GM10266 (cell line): Measurements from ENCODE around the gene DOLK.
"Not testable (repeated sequence)": the region's sequence is repeated elsewhere in the genome, so short reads cannot be mapped to it uniquely, and the experiment has no call there.

Experiments
- DNase-seq: peaks from one replicate; pipeline ENCODE4 v3.0.0; 2012; ENCODE audit errors: extremely low spot score
- CTCF ChIP-seq: IDR thresholded peaks from 2 replicates; pipeline ENCODE4 v1.5.1; 2012; ENCODE audit warnings: mild to moderate bottlenecking, low read depth; ENCODE audit not compliant: control insufficient read depth, insufficient read depth; ENCODE audit errors: missing control alignments

Gene DOLK

DNA sequence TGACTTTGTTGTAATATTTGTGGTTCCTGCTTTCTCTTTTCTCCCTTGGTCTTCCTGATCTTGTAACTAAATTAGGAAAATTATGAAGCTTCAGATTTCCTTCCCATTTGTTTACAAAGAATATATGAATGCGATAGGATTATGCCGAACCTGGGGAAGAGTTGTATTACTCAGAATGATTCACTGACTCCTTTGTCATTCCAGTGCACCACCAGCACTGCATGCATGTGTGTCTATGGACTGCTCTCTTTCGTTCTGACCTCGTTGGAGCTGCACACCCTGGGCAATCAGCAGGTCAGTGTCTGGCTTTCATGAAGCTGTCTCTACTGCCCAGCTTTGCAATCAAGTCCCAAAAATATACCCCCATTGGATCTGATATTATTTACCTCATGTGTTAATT lies 25.6 kb upstream of the DOLK start:
- DNase-seq = no peak
- TF ChIP-seq CTCF = no peak

DNA sequence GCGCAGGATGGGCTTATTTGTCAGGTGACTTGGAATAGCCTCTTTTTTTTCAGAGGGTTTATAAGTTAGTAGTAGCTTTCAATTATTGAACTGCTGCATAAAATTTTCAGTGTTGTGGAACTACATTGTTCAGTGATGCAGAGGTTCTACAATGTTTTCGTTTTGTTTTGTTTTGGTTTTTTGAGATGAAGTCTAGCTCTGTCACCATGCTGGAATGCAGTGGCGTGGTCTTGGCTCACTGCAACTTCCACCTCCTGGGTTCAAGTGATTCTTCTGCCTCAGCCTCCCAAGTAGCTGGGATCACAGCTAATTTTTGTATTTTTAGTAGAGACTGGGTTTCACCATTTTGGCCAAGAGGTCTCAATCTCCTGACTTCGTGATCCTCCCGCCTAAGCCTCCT lies 22.1 kb upstream of the DOLK start:
- TF ChIP-seq CTCF = no peak
- no peak for DNase-seq

GRCh38 chr9:128961403-128961802 lies 14.0 kb upstream of the DOLK start:
- not testable (repeated sequence) for DNase-seq

- no peak for DNase-seq
- no peak for TF ChIP-seq CTCF
Measured at GRCh38 chr9:128947277-128947526, 201 bp downstream of the DOLK start.

DNA sequence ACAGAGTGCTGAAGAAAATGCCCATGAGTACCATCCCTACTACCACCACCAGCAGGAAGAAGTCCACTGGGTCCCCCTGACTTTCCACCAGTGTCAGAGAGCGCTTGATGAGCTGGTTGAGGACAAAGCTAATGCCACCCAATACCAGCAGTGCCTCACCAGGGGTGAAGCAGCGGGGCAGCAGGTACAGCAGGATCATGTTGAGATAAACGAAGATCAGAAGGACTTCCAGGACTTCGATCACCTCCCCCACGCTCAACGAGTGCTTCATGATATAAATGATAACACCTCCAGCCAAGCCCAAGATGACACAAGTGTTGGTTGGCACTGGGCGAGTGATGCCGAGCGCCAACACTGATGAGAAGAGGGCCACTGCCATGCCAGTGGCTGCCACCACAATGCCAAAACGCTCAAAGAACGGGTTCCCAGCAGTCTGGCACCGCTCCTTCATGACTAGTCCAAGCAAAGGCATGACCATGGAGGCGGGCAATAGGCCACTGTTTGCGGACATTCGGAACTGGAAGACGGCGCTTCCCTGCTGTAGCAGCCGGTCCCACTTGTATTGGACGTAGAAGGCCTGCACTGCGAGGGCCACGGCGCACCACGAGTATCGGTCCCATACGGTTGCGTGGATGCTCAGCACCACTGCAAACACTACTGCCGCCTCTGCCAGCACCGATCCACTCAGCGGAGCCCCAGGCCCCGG lies 679 bp downstream of the DOLK start:
- no peak for DNase-seq
- no peak for TF ChIP-seq CTCF

DNA sequence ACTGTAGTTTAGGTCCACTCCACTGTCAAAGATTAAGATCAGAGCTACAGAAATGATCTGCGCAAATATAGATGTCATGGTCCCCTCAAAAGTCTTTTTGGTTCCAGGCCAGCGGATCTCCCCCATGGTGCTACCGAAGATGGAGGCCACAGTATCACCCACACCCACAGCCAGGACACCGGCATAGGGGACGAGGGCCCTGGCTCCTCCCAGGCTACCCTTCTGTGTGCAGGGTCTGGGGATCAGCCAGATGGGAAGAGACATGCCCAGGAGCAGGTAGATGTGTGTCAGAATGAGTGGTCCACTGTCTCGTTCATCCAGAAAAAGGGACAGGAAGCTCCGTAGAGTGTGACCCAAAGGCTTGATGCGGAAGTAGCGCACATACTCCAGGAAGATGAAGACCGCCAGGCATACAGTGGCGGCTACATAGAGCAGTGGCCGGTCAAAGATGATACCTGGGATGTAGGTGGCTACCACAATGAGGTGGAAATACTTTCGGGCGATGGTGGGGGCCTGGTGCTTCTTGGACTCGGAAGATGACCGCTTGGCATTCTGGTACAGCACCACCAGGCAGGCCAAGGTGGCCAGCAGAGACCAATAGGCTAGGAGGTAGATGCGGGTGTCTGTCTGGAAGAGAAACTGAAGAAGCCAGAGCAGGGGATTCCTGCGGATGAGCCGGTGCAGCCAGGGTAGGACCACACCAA lies 1.5 kb downstream of the DOLK start:
- DNase-seq = no peak
- TF ChIP-seq CTCF = no peak

GRCh38 chr9:128944966-128945365 lies 2.4 kb downstream of the DOLK start:
- not testable (repeated sequence) for DNase-seq

GRCh38 chr9:128943832-128944620 lies 3.4 kb downstream of the DOLK start:
- TF ChIP-seq CTCF = no peak
- DNase-seq = no peak
